SK-N-SH (cell line): ENCODE results near the gene PKP4.
A peak's percentile ranks its signal among the peaks of the same experiment; 100 is the strongest.

Experiments used
- CTCF ChIP-seq: fragments of 200-600 bp; sonication (generic); IDR thresholded peaks from 2 replicates; pipeline ENCODE4 v1.6.1; 2017; ENCODE audit warnings: antibody characterized with exemption, mild to moderate bottlenecking, moderate library complexity
- EZH2phosphoT487 ChIP-seq: fragments of 200-600 bp; sonication (generic); IDR thresholded peaks from 2 replicates; pipeline ENCODE4 v1.6.1; 2017; ENCODE audit warnings: low read depth, mixed run types, mild to moderate bottlenecking, antibody characterized with exemption, moderate library complexity, borderline replicate concordance
- FOXJ3 ChIP-seq: sonication (generic); formaldehyde crosslinking; IDR thresholded peaks from 2 replicates; pipeline ENCODE4 v1.5.1; 2020; ENCODE audit warnings: mild to moderate bottlenecking, missing genetic modification reagents
- GABPA ChIP-seq: IDR thresholded peaks from 2 replicates; pipeline ENCODE4 v1.4.0; 2012; ENCODE audit warnings: low read depth, mild to moderate bottlenecking
- JUND ChIP-seq: IDR thresholded peaks from 2 replicates; pipeline ENCODE4 v1.4.0; 2012
- MAX ChIP-seq: IDR thresholded peaks from 2 replicates; pipeline ENCODE4 v1.4.0; 2012; ENCODE audit warnings: low read depth
- RCOR1 ChIP-seq: fragments of 150-350 bp; IDR thresholded peaks from 2 replicates; pipeline ENCODE4 v1.6.1; 2017; ENCODE audit warnings: antibody characterized with exemption, low read length
- YY1 ChIP-seq: IDR thresholded peaks from 2 replicates; pipeline ENCODE4 v1.4.0; 2012; ENCODE audit warnings: low read depth, mild to moderate bottlenecking

GRCh38 chr2:158723921-158724802, 267.4 kb downstream of the PKP4 start:
- TF ChIP-seq CTCF (peak; percentile 28; the same call in 1 of the 2 replicates), GABPA (no peak), FOXJ3 (CRISPR knock-in tag) (no peak), EZH2phosphoT487 (no peak), RCOR1 (no peak), JUND (no peak), YY1 (no peak), MAX (no peak)
